OCI-LY3 (cell line): ENCODE measurements around the gene IRX1.

Source experiments
- CTCF ChIP-seq: fragments of 200-600, 300-600 bp; sonication (generic); IDR thresholded peaks from 2 replicates; pipeline ENCODE4 v1.5.1; 2014; ENCODE audit warnings: antibody characterized with exemption, low read length, low read depth
- EZH2phosphoT487 ChIP-seq: fragments of 200-600 bp; shearing (Covaris generic); IDR thresholded peaks from 2 replicates; pipeline ENCODE4 v1.6.1; 2018; ENCODE audit warnings: antibody characterized with exemption, mixed run types, low read depth

- TF ChIP-seq CTCF (no peak), EZH2phosphoT487 (no peak)
Measured at GRCh38 chr5:3594510-3595005, 1.1 kb upstream of the IRX1 start.
